HG02943 (cell line): ENCODE data around the gene SPECC1L.
"Not testable (repeated sequence)": the region's sequence is repeated elsewhere in the genome, so short reads cannot be mapped to it uniquely, and the experiment has no call there.

Experiments used
- ATAC-seq: cut with Tn5 transposase; IDR thresholded peaks from one replicate; pipeline ENCODE4 v1.9.1; 2021; ENCODE audit warnings: mild to moderate bottlenecking, low read depth, moderate library complexity; ENCODE audit not compliant: unreplicated experiment

Gene SPECC1L

GRCh38 chr22:24270556-24271385, at the start of gene SPECC1L:
TSS of gene SPECC1L (plus strand) at chr22:24270831. CDS start at chr22:24302232, 31,401 bp downstream.
- peak; percentile 81 for ATAC-seq

- ATAC-seq: no peak
Observed at GRCh38 chr22:24224468-24224867, 46.2 kb upstream of the SPECC1L start.

GRCh38 chr22:24225044-24225601, 45.5 kb upstream of the SPECC1L start:
- ATAC-seq: no peak

GRCh38 chr22:24225951-24226350, 44.7 kb upstream of the SPECC1L start:
- no peak for ATAC-seq

GRCh38 chr22:24230911-24231656, 39.5 kb upstream of the SPECC1L start:
- no peak for ATAC-seq

- no peak for ATAC-seq
Observed at GRCh38 chr22:24231706-24232105, 38.9 kb upstream of the SPECC1L start.

GRCh38 chr22:24232124-24232523, 38.5 kb upstream of the SPECC1L start:
- ATAC-seq: no peak

- no peak for ATAC-seq
Observed at GRCh38 chr22:24232725-24233124, 37.9 kb upstream of the SPECC1L start.

- ATAC-seq: no peak
Observed at GRCh38 chr22:24233235-24233634, 37.4 kb upstream of the SPECC1L start.

- no peak for ATAC-seq
Observed at GRCh38 chr22:24233816-24234215, 36.8 kb upstream of the SPECC1L start.

- ATAC-seq: no peak
Observed at GRCh38 chr22:24235315-24235714, 35.3 kb upstream of the SPECC1L start.

GRCh38 chr22:24236656-24237055, 34.0 kb upstream of the SPECC1L start:
- ATAC-seq: no peak

GRCh38 chr22:24238101-24238694, 32.4 kb upstream of the SPECC1L start:
- not testable (repeated sequence) for ATAC-seq

GRCh38 chr22:24240381-24240780, 30.2 kb upstream of the SPECC1L start:
- no peak for ATAC-seq

- ATAC-seq: not testable (repeated sequence)
Observed at GRCh38 chr22:24240985-24241692, 29.5 kb upstream of the SPECC1L start.

- ATAC-seq: not testable (repeated sequence)
Observed at GRCh38 chr22:24243417-24243816, 27.2 kb upstream of the SPECC1L start.

- ATAC-seq: no peak
Observed at GRCh38 chr22:24244144-24244787, 26.4 kb upstream of the SPECC1L start.

- not testable (repeated sequence) for ATAC-seq
Observed at GRCh38 chr22:24245030-24245431, 25.6 kb upstream of the SPECC1L start, which contains the start of gene GGT5. TSS of gene GGT5 (minus strand) at chr22:24245082. CDS start at chr22:24244725, 357 bp downstream.
